Measurements from ENCODE around the gene TMEM185B. TPM values are rescaled to one million over a fixed set of nuclear protein-coding genes. Genes with fewer than 3 reads are reported as not detected.

The TMEM185B gene
- total and polyA plus RNA-seq, 5 experiments from 2014 or later = 12.7 to 20.5 (median 16.7) TPM

GRCh38 chr2:120227111-120227991, 4.2 kb upstream of the TMEM185B start:
- DNase-seq (peak in 1 of 10 donors; percentile 58), ATAC-seq (no peak)
- peaks cover 0 to under 1% (median 0%) of the 10 kb centered on the region in 3 donors for H3K36me3 Mint-ChIP-seq
- peak overlapping the region; percentile 27 to 87 (median 56) for H3K27ac Mint-ChIP-seq
- no peaks in the 10 kb centered on the region for H3K27me3 Mint-ChIP-seq
- peaks cover 14 to 82% (median 78%) of the 10 kb centered on the region in 4 donors for H3K4me1 Mint-ChIP-seq
- peak overlapping the region in 5 of 10 donors; percentile 7 to 70 (median 14) for H3K4me3 Mint-ChIP-seq
- POLR2A ChIA-PET = no interaction called here
- H3K9me3 Mint-ChIP-seq = peaks cover 0 to 2% (median 0%) of the 10 kb centered on the region in 9 donors

- POLR2A ChIA-PET = interaction anchor here (1.0 to 4.8 kb wide), 2 partner anchors 25 to 48 kb away, joined by 3 to 24 read pairs; partner anchors contain the start of gene RALB
- Mint-ChIP-seq H3K27ac (peak overlapping the region in 8 of 10 donors; percentile 4 to 80 (median 44)), H3K27me3 (no peaks in the 10 kb centered on the region), H3K4me3 (peak overlapping the region in 4 of 10 donors; percentile 6 to 53 (median 51)), H3K9me3 (peaks cover 0 to 11% (median 0%) of the 10 kb centered on the region in 9 donors), H3K4me1 (peaks cover 15 to 83% (median 78%) of the 10 kb centered on the region in 4 donors), H3K36me3 (peaks cover 4 to 10% (median 5%) of the 10 kb centered on the region in 3 donors)
- ATAC-seq (no peak), DNase-seq (no peak)
Observed at GRCh38 chr2:120226316-120226715, 3.1 kb upstream of the TMEM185B start.

DNA sequence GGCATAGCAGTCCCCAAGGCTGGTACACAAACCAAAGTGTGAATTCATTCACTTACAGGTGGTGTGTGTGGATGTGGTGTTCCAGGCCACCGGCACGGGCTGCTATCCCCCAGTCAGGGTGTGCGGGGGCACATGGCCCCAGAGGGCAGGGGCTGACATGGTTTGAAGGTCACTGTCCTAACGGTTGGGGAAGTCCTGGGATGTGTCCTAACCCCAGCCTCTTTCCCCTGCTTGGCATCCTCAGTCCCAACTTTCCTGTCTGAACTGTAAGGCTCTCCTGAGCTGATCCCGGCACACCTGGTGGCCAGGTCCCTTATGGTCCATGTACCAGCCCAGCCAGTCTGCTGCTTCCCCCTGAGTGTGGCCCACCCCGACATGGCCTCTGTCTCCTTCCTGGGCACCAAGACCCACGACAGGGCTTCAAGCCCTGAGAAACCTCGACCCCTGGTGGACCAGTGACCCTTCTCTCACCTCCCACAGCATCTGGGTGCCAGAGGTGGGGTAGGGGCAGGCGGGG, 2.4 kb upstream of the TMEM185B start:
- H3K36me3 Mint-ChIP-seq = peaks cover 10 to 17% (median 11%) of the 10 kb centered on the region in 3 donors

DNA sequence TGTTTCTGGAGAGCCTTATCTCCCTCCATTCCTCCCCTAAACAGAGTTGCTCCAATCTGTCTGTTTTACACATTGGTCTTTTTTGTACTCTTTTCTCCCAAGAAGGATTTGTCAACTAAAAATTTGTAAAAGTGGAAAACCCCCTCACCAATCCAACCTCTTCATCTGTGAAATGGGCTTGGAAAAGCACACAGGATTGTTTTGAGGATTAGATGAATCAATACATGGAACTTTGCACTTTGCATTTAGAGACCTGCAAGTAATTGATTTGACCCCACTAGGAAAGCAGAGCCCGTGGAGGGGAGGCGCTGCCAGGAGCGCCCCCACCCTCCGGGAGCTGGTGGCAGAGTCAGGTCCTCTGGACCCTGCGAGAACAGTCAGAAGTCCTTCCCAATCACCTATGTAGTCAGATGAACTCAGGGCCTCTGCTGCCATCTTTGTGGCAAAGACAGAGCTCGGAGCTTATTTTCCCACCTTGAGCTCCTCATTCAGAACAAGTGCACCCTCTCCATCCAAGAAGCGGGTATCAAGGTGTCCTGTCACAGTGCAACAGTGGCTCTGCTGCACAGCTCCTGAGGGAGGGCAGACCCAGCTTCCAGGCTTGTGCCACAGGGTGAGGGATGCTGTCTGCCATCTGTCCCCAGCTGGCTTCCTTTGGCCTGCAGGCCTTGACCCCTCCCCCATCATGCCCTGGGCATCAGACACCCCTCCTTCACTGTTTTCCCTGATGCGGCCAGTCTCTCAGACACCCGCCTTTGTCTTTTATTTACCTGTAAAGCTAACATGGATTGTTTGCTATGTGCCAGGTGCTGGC, 1.7 kb upstream of the TMEM185B start:
- peak overlapping the region in 9 of 10 donors; percentile 33 to 91 (median 77) for H3K4me3 Mint-ChIP-seq
- H3K36me3 Mint-ChIP-seq = peaks cover 12 to 24% (median 16%) of the 10 kb centered on the region in 3 donors
- H3K27ac Mint-ChIP-seq = peak overlapping the region in 9 of 10 donors; percentile 32 to 96 (median 66)
- peaks cover 12 to 81% (median 77%) of the 10 kb centered on the region in 4 donors for H3K4me1 Mint-ChIP-seq
- POLR2A ChIA-PET = interaction anchor here (1.0 to 4.8 kb wide), 3 partner anchors 27 to 48 kb away, joined by 3 to 24 read pairs (median 3); partner anchors contain the start of gene RALB
- H3K27me3 Mint-ChIP-seq = no peaks in the 10 kb centered on the region
- no peak for ATAC-seq
- peak in 1 of 10 donors; percentile 56 for DNase-seq
- peaks cover 0 to 24% (median 8%) of the 10 kb centered on the region in 9 donors for H3K9me3 Mint-ChIP-seq

More for the DNA sequence above, 2.4 kb upstream of the TMEM185B start:
- DNase-seq (peak in 1 of 10 donors; percentile 50), ATAC-seq (no peak)
- no peaks in the 10 kb centered on the region for H3K27me3 Mint-ChIP-seq
- H3K4me3 Mint-ChIP-seq = peak overlapping the region in 3 of 10 donors; percentile 24 to 72 (median 57)
- peaks cover 14 to 83% (median 78%) of the 10 kb centered on the region in 4 donors for H3K4me1 Mint-ChIP-seq
- H3K9me3 Mint-ChIP-seq = peaks cover 0 to 18% (median 7%) of the 10 kb centered on the region in 9 donors
- POLR2A ChIA-PET = interaction anchor here (1.0 to 4.8 kb wide), 3 partner anchors 26 to 49 kb away, joined by 3 to 24 read pairs (median 3); partner anchors contain the start of gene RALB
- H3K27ac Mint-ChIP-seq = peak overlapping the region in 5 of 10 donors; percentile 56 to 88 (median 77)

GRCh38 chr2:120224256-120224655, 1.1 kb upstream of the TMEM185B start:
- peak overlapping the region in 9 of 10 donors; percentile 45 to 96 (median 85) for H3K27ac Mint-ChIP-seq
- peaks cover 0 to 27% (median 8%) of the 10 kb centered on the region in 9 donors for H3K9me3 Mint-ChIP-seq
- POLR2A ChIA-PET = interaction anchor here (4.8 kb wide), 1 partner anchor 27 kb away, joined by 24 read pairs; the partner anchor contains the start of gene RALB
- DNase-seq = no peak
- H3K36me3 Mint-ChIP-seq = peaks cover 12 to 29% (median 20%) of the 10 kb centered on the region in 3 donors
- H3K4me1 Mint-ChIP-seq = peaks cover 10 to 74% (median 73%) of the 10 kb centered on the region in 4 donors
- ATAC-seq = no peak
- no peaks in the 10 kb centered on the region for H3K27me3 Mint-ChIP-seq
- H3K4me3 Mint-ChIP-seq = peak overlapping the region; percentile 77 to 91 (median 84)

DNA sequence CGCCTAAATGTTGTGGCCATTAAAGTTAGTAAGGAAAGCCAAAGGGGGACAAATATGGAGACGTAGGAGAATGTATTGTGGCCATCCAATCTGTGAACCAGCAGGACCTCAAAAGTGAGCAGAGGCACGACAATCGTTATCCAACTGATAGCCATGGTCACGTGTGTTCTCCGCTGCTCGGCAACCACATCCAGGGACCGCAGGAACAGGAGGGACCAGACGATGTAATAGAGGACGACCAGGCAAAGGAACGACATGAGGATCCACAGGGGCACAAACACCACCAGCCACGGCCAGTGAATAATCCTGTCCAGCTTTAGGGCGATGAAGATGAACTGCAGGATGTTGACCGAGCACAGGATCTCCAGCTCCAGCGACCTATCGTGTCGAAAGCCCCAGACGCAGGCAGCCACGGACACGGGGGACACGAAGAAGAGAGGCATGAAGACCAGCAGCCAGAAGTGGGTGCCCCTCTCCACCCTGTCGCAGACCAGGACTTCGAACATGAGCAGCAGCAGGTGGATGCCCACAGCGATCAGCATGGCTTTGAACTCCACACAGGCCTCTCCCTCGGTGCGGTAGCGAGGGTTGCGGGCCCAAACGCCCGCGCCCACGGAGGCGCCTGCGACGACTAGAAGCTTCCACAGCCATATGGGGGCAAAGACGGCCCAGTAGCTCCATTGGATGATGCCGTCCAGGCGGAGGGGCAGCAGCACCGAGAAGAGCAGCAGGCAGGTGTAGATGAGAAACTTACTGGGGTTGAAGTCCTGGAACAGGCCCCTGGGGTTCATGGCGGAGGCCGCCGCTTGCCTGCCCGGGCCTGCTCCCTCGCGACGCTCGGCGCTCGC, 790 bp downstream of the TMEM185B start:
- Mint-ChIP-seq H3K9me3 (peaks cover 0 to 41% (median 13%) of the 10 kb centered on the region in 9 donors), H3K4me3 (peak overlapping the region; percentile 74 to 93 (median 80)), H3K27ac (peak overlapping the region; percentile 84 to 96 (median 90)), H3K36me3 (peaks cover 17 to 37% (median 23%) of the 10 kb centered on the region in 3 donors), H3K4me1 (peaks cover 7 to 60% (median 58%) of the 10 kb centered on the region in 4 donors), H3K27me3 (no peaks in the 10 kb centered on the region)
- no peak for ATAC-seq
- POLR2A ChIA-PET = interaction anchor here (0.6 to 4.8 kb wide), 12 partner anchors 8 to 463 kb away, joined by 3 to 28 read pairs (median 4); partner anchors contain the start of genes PTPN4 and RALB
- no peak for DNase-seq

DNA sequence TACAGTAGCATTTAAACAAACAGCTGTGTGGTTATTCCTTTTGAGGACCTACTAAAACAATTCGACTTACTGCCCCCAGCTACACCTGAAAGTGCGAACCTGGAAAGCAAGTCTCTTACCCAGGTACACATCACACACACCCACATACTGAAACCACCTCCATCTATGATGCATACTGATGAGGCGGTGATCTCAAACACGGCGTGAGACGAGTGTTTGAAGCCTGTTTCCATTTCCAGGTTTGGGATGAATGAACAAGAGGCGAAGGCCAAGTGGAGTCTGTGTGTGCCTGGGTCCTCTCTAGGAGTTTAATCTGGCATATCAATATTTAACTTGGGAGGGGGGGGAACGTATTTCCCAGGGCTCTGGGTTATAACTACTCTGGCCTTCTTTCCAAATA, 1.6 kb downstream of the TMEM185B start:
- Mint-ChIP-seq H3K36me3 (peaks cover 20 to 41% (median 23%) of the 10 kb centered on the region in 3 donors), H3K27me3 (no peaks in the 10 kb centered on the region), H3K4me1 (peaks cover 7 to 53% (median 50%) of the 10 kb centered on the region in 4 donors), H3K4me3 (peak overlapping the region; percentile 16 to 93 (median 79)), H3K27ac (peak overlapping the region in 6 of 10 donors; percentile 43 to 94 (median 88)), H3K9me3 (peaks cover 0 to 45% (median 21%) of the 10 kb centered on the region in 9 donors)
- POLR2A ChIA-PET = interaction anchor here (0.8 to 4.8 kb wide), 4 partner anchors 11 to 44 kb away, joined by 3 to 28 read pairs (median 14); partner anchors contain the start of gene RALB
- ATAC-seq = no peak
- peak in 1 of 10 donors; percentile 10 for DNase-seq

GRCh38 chr2:120220756-120221155, 2.4 kb downstream of the TMEM185B start:
- DNase-seq (no peak), ATAC-seq (no peak)
- Mint-ChIP-seq H3K4me3 (peak overlapping the region in 8 of 10 donors; percentile 6 to 86 (median 77)), H3K4me1 (peaks cover 6 to 46% (median 42%) of the 10 kb centered on the region in 4 donors), H3K9me3 (peaks cover 0 to 47% (median 29%) of the 10 kb centered on the region in 9 donors), H3K27ac (peak overlapping the region in 5 of 10 donors; percentile 13 to 85 (median 36)), H3K36me3 (peaks cover 23 to 43% (median 27%) of the 10 kb centered on the region in 3 donors), H3K27me3 (no peaks in the 10 kb centered on the region)
- POLR2A ChIA-PET = interaction anchor here (0.8 kb wide), 1 partner anchor 10 kb away, joined by 3 read pairs; no protein-coding TSS in a partner anchor

DNA sequence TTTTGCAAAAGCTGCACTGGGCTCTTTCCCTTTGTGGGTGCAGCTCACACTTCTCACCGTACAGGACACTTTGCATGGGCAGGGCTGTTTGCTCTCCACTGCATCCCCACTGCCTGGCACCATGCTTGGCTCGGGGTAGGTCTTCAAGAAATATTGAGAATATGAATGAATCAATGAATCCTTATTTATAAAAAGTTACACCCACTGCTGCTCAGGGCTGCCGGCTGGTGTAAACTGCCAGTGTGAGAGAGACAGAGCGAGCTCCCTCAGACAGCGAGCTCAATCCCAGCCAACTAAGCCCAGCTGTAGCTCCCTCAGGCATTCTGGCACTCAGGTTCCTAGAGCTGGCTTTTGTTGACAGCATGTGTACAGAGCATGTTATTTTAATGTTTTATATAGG, 3.4 kb downstream of the TMEM185B start:
- H3K27me3 Mint-ChIP-seq = no peaks in the 10 kb centered on the region
- no peak for ATAC-seq
- H3K4me1 Mint-ChIP-seq = peaks cover 6 to 44% (median 40%) of the 10 kb centered on the region in 4 donors
- peak overlapping the region in 1 of 10 donors; percentile 53 for H3K27ac Mint-ChIP-seq
- peak overlapping the region in 1 of 10 donors; percentile 6 for H3K4me3 Mint-ChIP-seq
- POLR2A ChIA-PET = interaction anchor here (1.0 to 1.4 kb wide), 2 partner anchors 10 kb away, joined by 3 read pairs; no protein-coding TSS in a partner anchor
- peaks cover 23 to 43% (median 27%) of the 10 kb centered on the region in 3 donors for H3K36me3 Mint-ChIP-seq
- peaks cover 0 to 47% (median 29%) of the 10 kb centered on the region in 9 donors for H3K9me3 Mint-ChIP-seq
- DNase-seq = peak in 1 of 10 donors; percentile 7

GRCh38 chr2:120219291-120219690, 3.9 kb downstream of the TMEM185B start:
- Mint-ChIP-seq H3K4me1 (peaks cover 6 to 39% (median 35%) of the 10 kb centered on the region in 4 donors), H3K9me3 (peaks cover 0 to 47% (median 29%) of the 10 kb centered on the region in 9 donors), H3K4me3 (no peak overlapping the region), H3K36me3 (peaks cover 23 to 43% (median 27%) of the 10 kb centered on the region in 3 donors), H3K27me3 (no peaks in the 10 kb centered on the region), H3K27ac (no peak overlapping the region)
- peak in 1 of 10 donors; percentile 7 for DNase-seq
- ATAC-seq = no peak
- POLR2A ChIA-PET = interaction anchor here (1.0 to 1.4 kb wide), 2 partner anchors 9 to 11 kb away, joined by 3 read pairs; no protein-coding TSS in a partner anchor
